Neural cell (in vitro differentiated cells): ENCODE results near the gene OXNAD1. TPM values are rescaled to one million over a fixed set of nuclear protein-coding genes. Genes with fewer than 3 reads are reported as not detected.

Source experiments
- H2AFZ ChIP-seq: fragments of 200-600, 300-800 bp; sonication (generic), shearing (Covaris generic); 2 replicates; pipeline ENCODE4 v1.6.0; 2014; ENCODE audit warnings: low read depth, mild to moderate bottlenecking, antibody characterized with exemption, low read length, moderate library complexity
- H3F3A ChIP-seq: fragments of 200-600 bp; shearing (Covaris generic); 2 replicates; pipeline ENCODE4 v1.6.1; 2016; ENCODE audit warnings: mild to moderate bottlenecking, moderate library complexity, mixed read lengths, antibody characterized with exemption, low read length; ENCODE audit not compliant: insufficient read depth, poor library complexity, severe bottlenecking
- H3K27ac ChIP-seq: fragments of 200-600, 300-800 bp; sonication (generic), shearing (Covaris generic); 2 replicates; pipeline ENCODE4 v1.5.1; 2014; ENCODE audit warnings: mild to moderate bottlenecking, low read length, moderate library complexity
- H3K27me3 ChIP-seq: fragments of 300-800, 200-600 bp; sonication (generic), shearing (Covaris generic); 2 replicates; pipeline ENCODE4 v1.6.0; 2014; ENCODE audit warnings: mild to moderate bottlenecking, low read depth, low read length, moderate library complexity; ENCODE audit not compliant: insufficient read depth
- H3K36me3 ChIP-seq: fragments of 300-800, 200-600 bp; sonication (generic), shearing (Covaris generic); 2 replicates; pipeline ENCODE4 v1.5.1; 2014; ENCODE audit warnings: mild to moderate bottlenecking, antibody characterized with exemption, low read length, moderate library complexity; ENCODE audit not compliant: insufficient read depth
- H3K4me2 ChIP-seq: fragments of 300-800, 200-600 bp; sonication (generic), shearing (Covaris generic); 2 replicates; pipeline ENCODE4 v1.6.0; 2014; ENCODE audit warnings: mild to moderate bottlenecking, low read length
- H3K4me3 ChIP-seq: fragments of 300-800, 200-600 bp; sonication (generic), shearing (Covaris generic); 2 replicates; pipeline ENCODE4 v1.5.1; 2014; ENCODE audit warnings: mild to moderate bottlenecking, low read length, moderate library complexity
- H3K79me2 ChIP-seq: fragments of 200-600 bp; shearing (Covaris generic); replicated peaks from 2 replicates; pipeline ENCODE4 v1.6.0; 2014; ENCODE audit warnings: mild to moderate bottlenecking, low read length, moderate library complexity; ENCODE audit not compliant: insufficient read depth
- H3K9ac ChIP-seq: fragments of 300-800, 200-600 bp; sonication (generic), shearing (Covaris generic); 2 replicates; pipeline ENCODE4 v1.6.1; 2016; ENCODE audit warnings: mild to moderate bottlenecking, low read length, mixed read lengths
- H3K9me2 ChIP-seq: fragments of 200-600 bp; shearing (Covaris generic); 2 replicates; pipeline ENCODE4 v1.6.1; 2016; ENCODE audit warnings: mild to moderate bottlenecking, low read length, mixed read lengths; ENCODE audit not compliant: insufficient read depth
- H3K9me3 ChIP-seq: fragments of 200-600, 300-800 bp; sonication (generic), shearing (Covaris generic); 2 replicates; pipeline ENCODE4 v1.6.1; 2016; ENCODE audit warnings: mild to moderate bottlenecking, mixed run types, low read length, moderate library complexity, mixed read lengths
- H4K20me1 ChIP-seq: fragments of 200-600 bp; shearing (Covaris generic); 2 replicates; pipeline ENCODE4 v1.6.1; 2016; ENCODE audit warnings: mild to moderate bottlenecking, mixed run types; ENCODE audit not compliant: insufficient read depth
- EP300 ChIP-seq: fragments of 450-650 bp; conservative IDR thresholded peaks from 2 replicates; pipeline ENCODE4 v1.6.1; 2014; ENCODE audit warnings: antibody characterized with exemption, mild to moderate bottlenecking, moderate library complexity; ENCODE audit not compliant: poor library complexity, severe bottlenecking
- EZH2 ChIP-seq: fragments of 200-600, 300-800 bp; shearing (Covaris generic), sonication (generic); IDR thresholded peaks from 2 replicates; pipeline ENCODE4 v1.6.1; 2014; ENCODE audit warnings: antibody characterized with exemption, low read length, borderline replicate concordance, mild to moderate bottlenecking; ENCODE audit not compliant: insufficient read depth, poor library complexity, severe bottlenecking
- MXI1 ChIP-seq: fragments of 450-650 bp; conservative IDR thresholded peaks from 2 replicates; pipeline ENCODE4 v1.6.1; 2014; ENCODE audit warnings: antibody characterized with exemption, mild to moderate bottlenecking; ENCODE audit not compliant: poor library complexity, severe bottlenecking
- POLR2AphosphoS5 ChIP-seq: IDR thresholded peaks from 2 replicates; pipeline ENCODE4 v1.6.1; 2012
- RAD21 ChIP-seq: fragments of 450-650 bp; conservative IDR thresholded peaks from 2 replicates; pipeline ENCODE4 v1.6.1; 2014; ENCODE audit warnings: antibody characterized with exemption, mild to moderate bottlenecking, moderate library complexity
- SMC3 ChIP-seq: fragments of 450-650 bp; conservative IDR thresholded peaks from 2 replicates; pipeline ENCODE4 v1.6.1; 2014; ENCODE audit warnings: antibody characterized with exemption, mild to moderate bottlenecking, moderate library complexity; ENCODE audit not compliant: poor library complexity
- TAF1 ChIP-seq: IDR thresholded peaks from 2 replicates; pipeline ENCODE4 v1.6.1; 2012; ENCODE audit warnings: low read depth
- polyA plus RNA-seq: library from polyadenylated mRNA; depleted of rRNA; stranded (reverse); fragments of >200 nt; gene quantifications from 2 replicates; pipeline ENCODE4 v1.2.3, GENCODE V29; 2014
- TF ChIP-seq, protein P1 (sequence below): fragments of 450-650 bp; IDR thresholded peaks from 2 replicates; pipeline ENCODE4 v1.5.1; 2014; ENCODE audit warnings: antibody characterized with exemption, mild to moderate bottlenecking, moderate library complexity; ENCODE audit not compliant: poor library complexity, severe bottlenecking
- TF ChIP-seq, protein P2 (sequence below): IDR thresholded peaks from 2 replicates; pipeline ENCODE4 v1.6.1; 2012; ENCODE audit warnings: borderline replicate concordance

Gene OXNAD1
- polyA plus RNA-seq, 1 donor from 2014 or later, result 16.4 TPM

DNA sequence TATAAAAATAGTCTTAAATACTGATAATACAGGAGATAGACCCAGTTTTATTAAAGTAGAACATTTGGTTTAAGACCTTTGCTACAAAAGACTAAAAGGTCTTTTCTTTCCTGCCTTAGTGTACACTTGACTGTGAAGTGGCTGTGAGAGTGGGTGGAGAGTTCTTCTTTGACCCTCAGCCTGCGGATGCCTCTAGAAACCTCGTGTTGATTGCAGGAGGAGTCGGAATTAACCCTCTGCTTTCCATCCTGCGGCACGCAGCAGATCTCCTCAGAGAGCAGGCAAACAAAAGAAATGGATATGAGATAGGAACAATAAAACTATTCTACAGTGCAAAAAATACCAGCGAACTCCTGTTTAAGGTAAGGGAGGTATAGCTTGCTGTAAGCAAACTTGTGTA is 36.5 kb downstream of the OXNAD1 start:
- H4K20me1 ChIP-seq, result no peaks in the 10 kb centered on the region
- H3K9me3 ChIP-seq, result no peaks in the 10 kb centered on the region
- peak overlapping the region; percentile 9 for H3K27ac ChIP-seq
- H3K36me3 ChIP-seq, result no peaks in the 10 kb centered on the region
- H3K79me2 ChIP-seq, result no peaks in the 10 kb centered on the region
- no peaks in the 10 kb centered on the region for H3K9me2 ChIP-seq
- H3K4me3 ChIP-seq, result no peak overlapping the region
- H3K27me3 ChIP-seq, result no peaks in the 10 kb centered on the region
- H2AFZ ChIP-seq, result no peak overlapping the region
- no peak overlapping the region for H3K4me2 ChIP-seq
- H3F3A ChIP-seq, result peaks cover 2% of the 10 kb centered on the region
- H3K9ac ChIP-seq, result no peak overlapping the region
- no peak for TF ChIP-seq EZH2

DNA sequence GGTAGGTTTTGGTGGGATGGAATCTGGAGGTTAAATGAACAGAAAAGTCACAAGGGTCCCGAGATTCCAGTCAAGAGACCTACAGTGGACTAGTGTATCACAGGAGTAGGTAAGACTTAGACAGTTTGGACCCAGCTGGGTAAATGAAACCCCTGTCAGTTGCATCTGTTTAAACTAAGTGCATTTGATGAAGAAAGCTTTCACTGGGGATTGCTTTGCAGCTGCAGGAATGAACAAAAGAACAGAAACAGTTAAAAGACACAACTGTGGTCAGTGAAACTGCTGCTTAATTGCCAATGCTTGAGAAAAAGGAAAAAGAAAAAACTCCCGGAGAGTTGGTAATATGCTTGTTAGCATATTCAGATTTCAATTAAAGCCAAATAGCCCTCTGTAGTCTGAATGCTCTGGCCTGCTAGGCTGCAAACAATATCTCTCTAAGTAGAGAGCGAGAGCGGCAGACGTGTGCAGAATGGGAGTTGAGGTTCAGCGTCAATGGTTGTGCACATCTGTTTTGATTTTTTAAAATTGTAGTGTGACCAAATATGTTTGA is 37.1 kb downstream of the OXNAD1 start:
- Histone ChIP-seq H3K9ac (no peak overlapping the region), H3K9me3 (no peaks in the 10 kb centered on the region), H3K36me3 (no peaks in the 10 kb centered on the region), H2AFZ (no peak overlapping the region), H3F3A (peaks cover 2% of the 10 kb centered on the region), H3K4me3 (no peak overlapping the region), H3K27me3 (no peaks in the 10 kb centered on the region), H3K4me2 (no peak overlapping the region), H3K79me2 (no peaks in the 10 kb centered on the region), H3K27ac (peak overlapping the region; percentile 7), H3K9me2 (no peaks in the 10 kb centered on the region), H4K20me1 (no peaks in the 10 kb centered on the region)
- TF ChIP-seq EZH2 (no peak), POLR2AphosphoS5 (no peak), RAD21 (no peak), TAF1 (no peak), MXI1 (no peak), EP300 (no peak)
- TF ChIP-seq, protein P1, sequence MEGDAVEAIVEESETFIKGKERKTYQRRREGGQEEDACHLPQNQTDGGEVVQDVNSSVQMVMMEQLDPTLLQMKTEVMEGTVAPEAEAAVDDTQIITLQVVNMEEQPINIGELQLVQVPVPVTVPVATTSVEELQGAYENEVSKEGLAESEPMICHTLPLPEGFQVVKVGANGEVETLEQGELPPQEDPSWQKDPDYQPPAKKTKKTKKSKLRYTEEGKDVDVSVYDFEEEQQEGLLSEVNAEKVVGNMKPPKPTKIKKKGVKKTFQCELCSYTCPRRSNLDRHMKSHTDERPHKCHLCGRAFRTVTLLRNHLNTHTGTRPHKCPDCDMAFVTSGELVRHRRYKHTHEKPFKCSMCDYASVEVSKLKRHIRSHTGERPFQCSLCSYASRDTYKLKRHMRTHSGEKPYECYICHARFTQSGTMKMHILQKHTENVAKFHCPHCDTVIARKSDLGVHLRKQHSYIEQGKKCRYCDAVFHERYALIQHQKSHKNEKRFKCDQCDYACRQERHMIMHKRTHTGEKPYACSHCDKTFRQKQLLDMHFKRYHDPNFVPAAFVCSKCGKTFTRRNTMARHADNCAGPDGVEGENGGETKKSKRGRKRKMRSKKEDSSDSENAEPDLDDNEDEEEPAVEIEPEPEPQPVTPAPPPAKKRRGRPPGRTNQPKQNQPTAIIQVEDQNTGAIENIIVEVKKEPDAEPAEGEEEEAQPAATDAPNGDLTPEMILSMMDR, result no peak

DNA sequence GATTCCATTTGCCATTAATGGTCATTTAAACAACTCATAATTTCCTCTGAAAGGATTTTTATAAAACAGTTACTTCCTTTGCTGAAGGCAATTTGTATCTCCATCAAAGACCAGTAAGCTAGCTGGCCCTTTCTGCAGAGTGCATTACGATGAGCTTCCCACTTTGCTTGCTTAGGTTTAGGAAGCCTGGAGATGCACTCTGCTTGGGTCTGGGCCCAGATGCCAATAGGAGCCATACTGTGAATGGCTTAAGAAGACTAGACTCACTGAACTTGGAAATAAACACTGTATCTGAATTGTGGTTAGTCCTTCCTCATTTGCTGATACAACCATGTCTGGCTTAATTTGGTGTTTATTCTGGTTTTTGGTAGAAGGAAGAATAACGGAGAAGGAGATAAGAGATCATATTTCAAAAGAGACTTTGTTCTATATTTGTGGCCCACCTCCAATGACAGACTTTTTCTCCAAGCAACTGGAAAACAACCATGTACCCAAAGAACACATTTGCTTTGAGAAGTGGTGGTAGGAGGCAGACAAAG is 38.1 kb downstream of the OXNAD1 start:
- TF ChIP-seq, protein P2, sequence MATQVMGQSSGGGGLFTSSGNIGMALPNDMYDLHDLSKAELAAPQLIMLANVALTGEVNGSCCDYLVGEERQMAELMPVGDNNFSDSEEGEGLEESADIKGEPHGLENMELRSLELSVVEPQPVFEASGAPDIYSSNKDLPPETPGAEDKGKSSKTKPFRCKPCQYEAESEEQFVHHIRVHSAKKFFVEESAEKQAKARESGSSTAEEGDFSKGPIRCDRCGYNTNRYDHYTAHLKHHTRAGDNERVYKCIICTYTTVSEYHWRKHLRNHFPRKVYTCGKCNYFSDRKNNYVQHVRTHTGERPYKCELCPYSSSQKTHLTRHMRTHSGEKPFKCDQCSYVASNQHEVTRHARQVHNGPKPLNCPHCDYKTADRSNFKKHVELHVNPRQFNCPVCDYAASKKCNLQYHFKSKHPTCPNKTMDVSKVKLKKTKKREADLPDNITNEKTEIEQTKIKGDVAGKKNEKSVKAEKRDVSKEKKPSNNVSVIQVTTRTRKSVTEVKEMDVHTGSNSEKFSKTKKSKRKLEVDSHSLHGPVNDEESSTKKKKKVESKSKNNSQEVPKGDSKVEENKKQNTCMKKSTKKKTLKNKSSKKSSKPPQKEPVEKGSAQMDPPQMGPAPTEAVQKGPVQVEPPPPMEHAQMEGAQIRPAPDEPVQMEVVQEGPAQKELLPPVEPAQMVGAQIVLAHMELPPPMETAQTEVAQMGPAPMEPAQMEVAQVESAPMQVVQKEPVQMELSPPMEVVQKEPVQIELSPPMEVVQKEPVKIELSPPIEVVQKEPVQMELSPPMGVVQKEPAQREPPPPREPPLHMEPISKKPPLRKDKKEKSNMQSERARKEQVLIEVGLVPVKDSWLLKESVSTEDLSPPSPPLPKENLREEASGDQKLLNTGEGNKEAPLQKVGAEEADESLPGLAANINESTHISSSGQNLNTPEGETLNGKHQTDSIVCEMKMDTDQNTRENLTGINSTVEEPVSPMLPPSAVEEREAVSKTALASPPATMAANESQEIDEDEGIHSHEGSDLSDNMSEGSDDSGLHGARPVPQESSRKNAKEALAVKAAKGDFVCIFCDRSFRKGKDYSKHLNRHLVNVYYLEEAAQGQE, result no peak
- TF ChIP-seq EZH2 (no peak), RAD21 (no peak), POLR2AphosphoS5 (no peak), MXI1 (no peak), TAF1 (no peak), EP300 (no peak), SMC3 (no peak)
- TF ChIP-seq, protein P1, result no peak

More for the DNA sequence above, 38.1 kb downstream of the OXNAD1 start:
- Histone ChIP-seq H4K20me1 (no peaks in the 10 kb centered on the region), H3K4me2 (no peak overlapping the region), H3K9me3 (no peaks in the 10 kb centered on the region), H3K9ac (no peak overlapping the region), H2AFZ (no peak overlapping the region), H3F3A (peaks cover 2% of the 10 kb centered on the region), H3K9me2 (no peaks in the 10 kb centered on the region), H3K27ac (no peak overlapping the region), H3K4me3 (no peak overlapping the region), H3K27me3 (no peaks in the 10 kb centered on the region), H3K36me3 (no peaks in the 10 kb centered on the region), H3K79me2 (no peaks in the 10 kb centered on the region)
